B cell (primary cell): ENCODE results near the gene GPLD1. TPM values are rescaled to one million over a fixed set of nuclear protein-coding genes. Genes with fewer than 3 reads are reported as not detected.

Experiments
- ATAC-seq: fragments of 200-7000 bp; cut with Tn5 transposase; one replicate; pipeline ENCODE4 v1.10.0; 2021; ENCODE audit warnings: low read depth, mild to moderate bottlenecking, moderate number of reproducible peaks, moderate library complexity
- CTCF ChIA-PET: fragments of 350-600 bp; sonication (Branson Sonifier 250); formaldehyde crosslinking; loops from one replicate; lab custom pipeline; 2021; ENCODE audit warnings: antibody characterized with exemption, inconsistent platforms; lab: Charles Lee
- POLR2A ChIA-PET: fragments of 350-600 bp; sonication (Branson Sonifier 250); formaldehyde crosslinking; loops from one replicate; lab custom pipeline; 2021; ENCODE audit warnings: antibody characterized with exemption; lab: Charles Lee
- DNase-seq: peaks from one replicate; pipeline ENCODE4 v3.0.0; 2013
- H2AFZ ChIP-seq: 2 replicates; pipeline ENCODE4 v1.6.1; 2012; ENCODE audit warnings: mild to moderate bottlenecking, low read depth, low read length; ENCODE audit not compliant: insufficient read depth, poor library complexity, severe bottlenecking
- H3K27ac ChIP-seq, 2 donors: 1 replicate in 1 of 2; 2 replicates in 1 of 2; pipeline ENCODE4 v1.5.1; 2012 to 2013; ENCODE audit warnings: low read length in 2 of 2, mild to moderate bottlenecking in 2 of 2, moderate library complexity in 1 of 2
- H3K27me3 ChIP-seq, 4 experiments: fragments of 200-600 bp in 1 of 4; sonication (generic) in 1 of 4; replicated peaks in 1 of 4; 1 replicate in 2 of 4; 2 replicates in 2 of 4; pipeline versions ENCODE4 v1.6.1 to v1.7.0; 2013 to 2016; ENCODE audit warnings: low read length in 3 of 4, mild to moderate bottlenecking in 2 of 4, mixed read lengths in 1 of 4, moderate library complexity in 1 of 4; ENCODE audit not compliant: insufficient read depth in 4 of 4, control insufficient read depth in 3 of 4; ENCODE audit errors: control extremely low read depth in 1 of 4
- H3K36me3 ChIP-seq, 2 experiments: replicated peaks in 1 of 2; 1 replicate in 1 of 2; 2 replicates in 1 of 2; pipeline versions ENCODE4 v1.6.1 to v1.7.1; 2013; ENCODE audit warnings: low read length in 1 of 2; ENCODE audit not compliant: insufficient read depth in 2 of 2, control insufficient read depth in 1 of 2; ENCODE audit errors: control extremely low read depth in 1 of 2, extremely low read depth in 1 of 2
- H3K4me1 ChIP-seq, 2 donors: fragments of 200-600 bp in 1 of 2; sonication (generic) in 1 of 2; 1 replicate in 1 of 2; 2 replicates in 1 of 2; pipeline versions ENCODE4 v1.5.1 to v1.6.1; 2013 to 2017; ENCODE audit warnings: low read length in 2 of 2; ENCODE audit not compliant: control insufficient read depth in 2 of 2, insufficient read depth in 2 of 2
- H3K4me2 ChIP-seq: replicated peaks from 2 replicates; pipeline ENCODE3; 2012; ENCODE audit warnings: mild to moderate bottlenecking, low read depth, low read length; ENCODE audit not compliant: poor library complexity, severe bottlenecking
- H3K4me3 ChIP-seq, 5 experiments: fragments of 200-600 bp in 1 of 5; sonication (generic) in 1 of 5; 1 replicate in 3 of 5; 2 replicates in 2 of 5; pipeline versions ENCODE4 v1.5.1 to v1.7.0; 2011 to 2016; ENCODE audit warnings: low read length in 4 of 5, mild to moderate bottlenecking in 4 of 5, low read depth in 2 of 5, control low read depth in 1 of 5, moderate library complexity in 1 of 5; ENCODE audit not compliant: insufficient read depth in 1 of 5; ENCODE audit errors: control extremely low read depth in 1 of 5, extremely low read depth in 1 of 5
- H3K79me2 ChIP-seq: fragments of 200-600 bp; sonication (generic); one replicate; pipeline ENCODE4 v1.6.0; 2016; ENCODE audit warnings: low read length; ENCODE audit not compliant: control insufficient read depth, insufficient read depth
- H3K9ac ChIP-seq: fragments of 200-600 bp; sonication (generic); 2 replicates; pipeline ENCODE4 v1.6.1; 2017; ENCODE audit warnings: mild to moderate bottlenecking, low read length, moderate library complexity
- H3K9me3 ChIP-seq, 3 donors: one replicate each; pipeline versions ENCODE4 v1.6.1 to v1.7.1; 2013; ENCODE audit warnings: low read length in 2 of 3; ENCODE audit not compliant: control insufficient read depth in 2 of 3, insufficient read depth in 1 of 3; ENCODE audit errors: control extremely low read depth in 1 of 3
- H4K20me1 ChIP-seq: 2 replicates; pipeline ENCODE4 v1.6.0; 2012; ENCODE audit warnings: mild to moderate bottlenecking, low read length; ENCODE audit not compliant: insufficient read depth, control insufficient read depth, poor library complexity, severe bottlenecking
- H3K27ac Mint-ChIP-seq: one replicate; pipeline ENCODE4 v1.8.0; 2021; ENCODE audit warnings: mixed read lengths
- H3K27me3 Mint-ChIP-seq: one replicate; pipeline ENCODE4 v1.8.0; 2021; ENCODE audit warnings: mixed read lengths
- H3K4me1 Mint-ChIP-seq: one replicate; pipeline ENCODE4 v1.8.0; 2021; ENCODE audit warnings: mixed read lengths
- H3K4me3 Mint-ChIP-seq: one replicate; pipeline ENCODE4 v1.8.0; 2021; ENCODE audit warnings: mixed read lengths
- H3K9me3 Mint-ChIP-seq: one replicate; pipeline ENCODE4 v1.8.0; 2022; ENCODE audit warnings: mixed read lengths; ENCODE audit not compliant: insufficient read depth
- CTCF ChIP-seq: fragments of 200-600 bp; IDR thresholded peaks from one replicate; pipeline ENCODE4 v1.8.0; 2022; ENCODE audit warnings: antibody characterized with exemption, mild to moderate bottlenecking
- EZH2 ChIP-seq: IDR thresholded peaks from 2 replicates; pipeline ENCODE4 v1.6.1; 2012; ENCODE audit warnings: borderline replicate concordance, low read depth, mild to moderate bottlenecking, moderate library complexity, low read length; ENCODE audit not compliant: insufficient read depth, poor library complexity, severe bottlenecking
- WGBS: methylation state at CpG from one replicate; pipeline ENCODE4 v1.1.5; 2013; ENCODE audit warnings: missing lambda C conversion rate; ENCODE audit not compliant: insufficient coverage; 5-methylcytosine and 5-hydroxymethylcytosine counted together
- intact Hi-C: fragments of 100-400 bp; cut with micrococcal nuclease; formaldehyde crosslinking; loops from one replicate; pipeline ENCODE4 v1.10.0; 2022
- polyA plus RNA-seq: library from polyadenylated mRNA; depleted of rRNA; stranded (reverse); fragments of >200 nt; gene quantifications from 2 replicates; pipeline ENCODE4 v1.2.3, GENCODE V29; 2012
- total RNA-seq, 2 donors: library from RNA; stranded (reverse); fragments of 120-200 nt in 1 of 2; gene quantifications; 1 replicate in 1 of 2; 2 replicates in 1 of 2; pipeline versions ENCODE4 v1.2.3 to v1.2.4, GENCODE V29; 2013 to 2022

GPLD1 gene
- total and polyA plus RNA-seq, 2 donors (not counting 1 experiment from before 2014, with no cell fraction given): 1.9 to 7.0 TPM

- H3K27ac ChIP-seq: peak overlapping the region; percentile 22 to 38
- Mint-ChIP-seq H3K4me1 (peaks cover 62% of the 10 kb centered on the region), H3K27ac (peak overlapping the region; percentile 82), H3K9me3 (no peaks in the 10 kb centered on the region), H3K27me3 (no peaks in the 10 kb centered on the region), H3K4me3 (peak overlapping the region; percentile 33)
- H3K27me3 ChIP-seq: no peaks in the 10 kb centered on the region
- intact Hi-C loops: loop anchor here (1.0 to 5.0 kb wide), 4 partner anchors 26 to 256 kb away; partner anchors contain the start of gene KIAA0319
- no peaks in the 10 kb centered on the region for H3K36me3 ChIP-seq
- TF ChIP-seq CTCF: peak; percentile 40
- TF ChIP-seq EZH2: no peak
- H3K9ac ChIP-seq: no peak overlapping the region
- H3K79me2 ChIP-seq: no peaks in the 10 kb centered on the region
- peaks cover 49 to 50% of the 10 kb centered on the region in 2 donors for H3K4me1 ChIP-seq
- no peaks in the 10 kb centered on the region for H3K9me3 ChIP-seq
- DNase-seq (peak; percentile 60), ATAC-seq (peak; percentile 48)
- H4K20me1 ChIP-seq: no peaks in the 10 kb centered on the region
- CTCF ChIA-PET: interaction anchor here (0.9 to 5.8 kb wide), 12 partner anchors 9 to 91 kb away, joined by 3 to 82 read pairs (median 5); partner anchors contain the start of gene ALDH5A1
- no peak overlapping the region for H3K4me3 ChIP-seq
- WGBS: 39% methylated on average over 4 of the region's 6 CpGs
- POLR2A ChIA-PET: interaction anchor here (0.7 to 4.0 kb wide), 2 partner anchors 26 to 198 kb away, joined by 8 to 34 read pairs; partner anchors contain the start of genes ALDH5A1 and C6orf62
- H3K4me2 ChIP-seq: peak overlapping the region; percentile 27
- peak overlapping the region; percentile 49 for H2AFZ ChIP-seq
These were observed 31.7 kb upstream of the GPLD1 start for GRCh38 chr6:24520929-24521546.
